HUDEP-2 (cell line): ENCODE results near the gene C1QL1.

ENCODE experiments used
- DNase-seq, 76 experiments: peaks; one replicate each; lab custom pipeline; 2025; ENCODE audit not compliant: unreplicated experiment in 76 of 76; lab: John Stamatoyannopoulos, UW

Gene C1QL1

DNA sequence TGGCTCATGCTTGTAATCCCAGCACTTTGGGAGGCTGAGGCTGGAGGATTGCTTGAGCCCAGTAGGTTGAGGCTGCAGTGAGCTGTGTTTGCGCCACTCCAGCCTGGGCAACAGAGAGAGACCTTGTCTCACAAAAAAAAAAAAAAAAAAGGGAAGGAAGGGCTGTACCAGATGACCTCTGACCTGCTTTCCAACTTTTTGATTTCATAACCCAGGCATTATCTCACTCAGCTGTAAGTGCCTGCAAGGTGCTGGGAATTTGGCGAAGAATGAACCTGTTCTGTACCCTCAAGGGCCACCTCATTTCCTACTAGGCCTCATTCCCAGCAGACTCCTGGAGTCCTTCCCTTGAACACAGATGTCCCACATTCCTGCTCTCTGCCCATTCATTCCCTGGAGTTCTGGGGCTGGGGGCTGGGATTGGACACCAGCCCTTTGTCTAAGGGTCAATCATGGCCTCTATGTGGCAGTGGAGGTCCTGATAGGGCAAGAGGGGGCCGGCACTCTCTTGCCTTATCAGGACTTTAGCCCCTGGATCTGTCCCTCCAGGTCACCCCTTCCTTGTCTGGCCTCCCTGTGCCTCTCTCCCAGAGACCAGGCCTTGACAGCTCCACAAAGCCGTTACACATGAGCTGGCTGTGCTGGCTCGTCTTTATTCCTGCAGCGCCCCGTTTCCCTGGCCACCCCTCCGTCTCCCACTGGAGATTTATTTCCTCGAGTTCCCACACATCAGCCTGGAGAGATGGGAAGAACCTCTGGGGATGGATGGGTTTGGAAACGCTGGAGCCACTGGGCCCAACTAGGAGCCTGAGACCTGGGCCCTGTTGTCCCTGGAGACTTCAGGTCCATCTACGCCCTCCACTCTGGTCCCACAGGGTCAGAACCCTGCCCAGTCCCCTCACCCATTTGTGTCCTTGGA is 52.0 kb downstream of the C1QL1 start:
- DNase-seq = no peak

DNA sequence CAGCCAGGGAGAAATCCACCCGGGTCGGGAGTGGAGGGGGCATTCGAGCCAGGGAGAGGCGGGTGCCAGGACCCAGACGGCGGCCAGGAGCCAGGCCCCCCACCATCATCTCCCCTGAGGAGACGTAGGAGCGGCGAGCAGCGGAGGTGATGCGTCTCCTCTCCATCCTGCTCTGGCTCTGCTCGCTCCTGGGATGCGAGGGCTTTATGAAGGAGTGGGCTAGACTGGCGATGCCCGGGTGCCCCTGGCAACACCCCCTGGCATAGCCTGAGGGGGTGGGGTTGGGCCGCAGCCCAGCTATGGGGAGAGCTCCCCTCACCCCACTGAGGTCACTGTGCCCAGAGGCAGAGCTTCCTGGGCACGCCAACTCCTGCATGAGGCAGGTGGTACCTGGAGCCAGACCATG is 52.8 kb downstream of the C1QL1 start, which contains the start of gene GFAP:
Gene GFAP (minus strand): TSS at position 180 of the 406 bp plus-strand sequence. CDS start 14 bp downstream, at position 166.
- DNase-seq = no peak

- DNase-seq = no peak
Measured at GRCh38 chr17:44914698-44915271, 53.3 kb downstream of the C1QL1 start.

DNA sequence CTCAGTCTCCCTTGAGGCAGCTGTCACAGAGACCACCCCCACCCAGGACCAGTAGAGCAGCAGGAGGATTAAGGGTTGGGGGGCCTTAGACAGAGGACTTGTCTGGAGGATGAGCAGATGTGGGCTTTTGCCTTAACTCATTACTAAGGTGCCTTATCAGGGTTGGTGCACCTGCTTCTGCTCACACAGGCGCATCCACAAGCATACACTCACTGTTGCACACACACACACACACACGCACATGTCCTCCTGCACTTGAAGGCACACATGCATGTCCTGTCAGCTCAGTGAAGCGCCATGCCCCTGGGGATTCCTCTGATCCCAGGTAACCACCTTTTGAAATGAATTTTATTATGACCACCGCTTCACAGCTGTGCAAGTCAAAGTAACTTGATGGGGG is 54.0 kb downstream of the C1QL1 start:
- DNase-seq = no peak

DNA sequence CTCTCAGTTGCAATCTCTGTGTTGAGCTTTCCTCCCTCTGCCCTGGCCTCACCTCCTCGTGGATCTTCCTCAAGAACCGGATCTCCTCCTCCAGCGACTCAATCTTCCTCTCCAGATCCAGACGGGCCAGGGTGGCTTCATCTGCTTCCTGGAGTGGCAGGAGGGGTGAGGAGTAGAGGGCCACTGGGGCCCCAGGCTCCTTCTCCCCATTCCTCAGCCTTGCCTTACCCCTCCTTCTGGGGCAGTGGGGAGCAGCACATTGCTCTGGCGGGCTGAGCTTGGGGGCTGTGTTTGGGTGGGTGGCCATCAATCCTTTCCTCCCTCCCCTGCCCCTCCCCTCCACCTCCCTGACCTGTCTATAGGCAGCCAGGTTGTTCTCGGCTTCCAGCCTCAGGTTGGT is 54.4 kb downstream of the C1QL1 start:
- no peak for DNase-seq

DNA sequence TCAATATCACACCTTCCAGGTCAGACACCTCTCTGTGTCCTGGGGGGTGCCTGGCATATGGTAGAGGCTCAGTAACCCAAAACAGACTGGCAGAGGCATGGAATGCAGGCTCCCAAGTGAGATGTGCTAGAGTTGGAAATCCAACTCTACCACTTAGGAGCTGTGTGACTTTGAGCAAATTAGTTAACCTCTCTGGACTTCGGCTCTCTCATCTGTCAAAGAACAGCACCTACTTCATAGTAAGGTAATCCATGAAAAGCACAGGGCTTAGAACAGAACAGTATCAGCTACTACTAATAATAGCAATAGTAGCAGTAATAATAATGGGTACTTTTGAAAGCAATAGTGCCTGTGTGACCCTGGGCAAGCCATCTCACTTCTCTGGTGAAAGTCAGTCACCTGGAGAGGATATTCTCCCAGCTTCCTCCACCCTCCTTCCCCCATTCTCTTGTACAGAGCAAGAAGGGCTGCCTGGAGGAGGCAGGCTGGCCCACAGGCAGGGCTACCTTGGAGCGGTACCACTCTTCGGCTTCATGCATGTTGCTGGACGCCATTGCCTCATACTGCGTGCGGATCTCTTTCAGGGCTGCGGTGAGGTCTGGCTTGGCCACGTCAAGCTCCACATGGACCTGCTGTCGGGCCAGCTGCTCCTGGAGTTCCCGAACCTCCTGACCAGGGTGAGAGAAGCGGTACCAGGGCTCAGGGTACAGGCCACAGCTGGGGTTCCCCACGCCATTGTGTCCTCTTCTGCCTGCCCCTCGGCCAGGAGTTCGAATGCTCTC is 55.1 kb downstream of the C1QL1 start:
- no peak for DNase-seq

GRCh38 chr17:44911133-44912001 is 56.7 kb downstream of the C1QL1 start:
- peak in 63 of 76 experiments; percentile 7 to 68 (median 39) for DNase-seq

GRCh38 chr17:44910231-44911106 is 57.6 kb downstream of the C1QL1 start:
- no peak for DNase-seq
